H9 (cell line): ENCODE results near the gene GNPDA1. TPM values are rescaled to one million over a fixed set of nuclear protein-coding genes. Genes with fewer than 3 reads are reported as not detected.
"Not testable (repeated sequence)": the region's sequence is repeated elsewhere in the genome, so short reads cannot be mapped to it uniquely, and the experiment has no call there.

Source experiments
- DNase-seq: peaks from one replicate; pipeline ENCODE4 v3.0.0-alpha.2; 2017
- H2AFZ ChIP-seq: one replicate; pipeline ENCODE4 v1.6.1; 2013; ENCODE audit warnings: mild to moderate bottlenecking, low read length, control low read depth, moderate library complexity
- H2AK5ac ChIP-seq: 2 replicates; pipeline ENCODE4 v1.6.1; 2013; ENCODE audit warnings: low read length, control low read depth, mixed read lengths; ENCODE audit not compliant: insufficient read length
- H2BK120ac ChIP-seq: one replicate; pipeline ENCODE4 v1.6.1; 2013; ENCODE audit warnings: low read depth, mild to moderate bottlenecking, low read length, control low read depth, inconsistent platforms; ENCODE audit not compliant: poor library complexity, severe bottlenecking
- H2BK12ac ChIP-seq: 2 replicates; pipeline ENCODE4 v1.6.1; 2013; ENCODE audit warnings: low read length, control low read depth, mixed read lengths, low read depth; ENCODE audit not compliant: insufficient read length
- H2BK15ac ChIP-seq: 2 replicates; pipeline ENCODE4 v1.6.1; 2013; ENCODE audit warnings: low read depth, low read length, control low read depth
- H2BK20ac ChIP-seq: one replicate; pipeline ENCODE4 v1.6.1; 2013; ENCODE audit warnings: low read depth, mild to moderate bottlenecking, low read length, control low read depth, inconsistent platforms; ENCODE audit not compliant: poor library complexity, severe bottlenecking
- H2BK5ac ChIP-seq: 2 replicates; pipeline ENCODE4 v1.6.1; 2013; ENCODE audit warnings: low read length, control low read depth, mixed read lengths; ENCODE audit not compliant: insufficient read length
- H3K14ac ChIP-seq: 2 replicates; pipeline ENCODE4 v1.6.1; 2013; ENCODE audit warnings: low read length, control low read depth; ENCODE audit not compliant: insufficient read depth
- H3K18ac ChIP-seq: 2 replicates; pipeline ENCODE4 v1.6.1; 2013; ENCODE audit warnings: low read depth, mild to moderate bottlenecking, mixed read lengths, low read length, control low read depth; ENCODE audit not compliant: insufficient read length
- H3K23ac ChIP-seq: 2 replicates; pipeline ENCODE4 v1.6.1; 2013; ENCODE audit warnings: low read length, control low read depth, mixed read lengths, low read depth; ENCODE audit not compliant: insufficient read length
- H3K23me2 ChIP-seq: 2 replicates; pipeline ENCODE4 v1.6.1; 2013; ENCODE audit warnings: low read depth, mild to moderate bottlenecking, mixed read lengths, low read length, control low read depth; ENCODE audit not compliant: insufficient read length, poor library complexity, severe bottlenecking
- H3K27ac ChIP-seq: 2 replicates; pipeline ENCODE4 v1.5.1; 2013; ENCODE audit warnings: low read length, control low read depth, mixed read lengths, low read depth; ENCODE audit not compliant: insufficient read length
- H3K27me3 ChIP-seq: 2 replicates; pipeline ENCODE4 v1.6.1; 2013; ENCODE audit warnings: low read length, control low read depth, inconsistent platforms; ENCODE audit not compliant: insufficient read depth
- H3K4ac ChIP-seq: 2 replicates; pipeline ENCODE4 v1.6.1; 2013; ENCODE audit warnings: low read depth, mild to moderate bottlenecking, control low read depth, inconsistent platforms, low read length, moderate library complexity
- H3K4me1 ChIP-seq: 2 replicates; pipeline ENCODE4 v1.6.1; 2013; ENCODE audit warnings: low read length, control low read depth, inconsistent platforms; ENCODE audit not compliant: insufficient read depth
- H3K4me2 ChIP-seq: 2 replicates; pipeline ENCODE4 v1.6.1; 2013; ENCODE audit warnings: low read length, control low read depth, mixed read lengths; ENCODE audit not compliant: insufficient read length, insufficient read depth
- H3K56ac ChIP-seq: 2 replicates; pipeline ENCODE4 v1.6.1; 2013; ENCODE audit warnings: low read depth, mild to moderate bottlenecking, mixed read lengths, low read length, control low read depth; ENCODE audit not compliant: insufficient read length
- H3K79me1 ChIP-seq: 2 replicates; pipeline ENCODE4 v1.6.1; 2013; ENCODE audit warnings: low read depth, mild to moderate bottlenecking, moderate library complexity, low read length, control low read depth, inconsistent platforms; ENCODE audit not compliant: insufficient read depth, poor library complexity, severe bottlenecking
- H3K79me2 ChIP-seq: 2 replicates; pipeline ENCODE4 v1.6.1; 2013; ENCODE audit warnings: low read length, control low read depth, inconsistent platforms; ENCODE audit not compliant: insufficient read depth
- H3K9ac ChIP-seq: 2 replicates; pipeline ENCODE4 v1.6.1; 2013; ENCODE audit warnings: low read length, control low read depth, mixed read lengths; ENCODE audit not compliant: insufficient read length; ENCODE audit errors: extremely low read depth
- H3K9me3 ChIP-seq: one replicate; pipeline ENCODE4 v1.6.1; 2013; ENCODE audit warnings: low read depth, low read length, inconsistent platforms; ENCODE audit not compliant: control insufficient read depth
- H3T11ph ChIP-seq: one replicate; pipeline ENCODE4 v1.6.1; 2013; ENCODE audit warnings: mild to moderate bottlenecking, low read length, control low read depth, inconsistent platforms
- H4K20me1 ChIP-seq: one replicate; pipeline ENCODE4 v1.6.1; 2013; ENCODE audit not compliant: control insufficient read depth, insufficient read length, insufficient read depth
- H4K5ac ChIP-seq: 2 replicates; pipeline ENCODE4 v1.6.1; 2013; ENCODE audit warnings: low read depth, mild to moderate bottlenecking, mixed read lengths, low read length, control low read depth; ENCODE audit not compliant: insufficient read length
- H4K8ac ChIP-seq: replicated peaks from 2 replicates; pipeline ENCODE4 v1.6.1; 2013; ENCODE audit warnings: low read length, control low read depth, mixed read lengths, low read depth; ENCODE audit not compliant: insufficient read length
- H4K91ac ChIP-seq: 2 replicates; pipeline ENCODE4 v1.6.1; 2013; ENCODE audit warnings: low read depth, mild to moderate bottlenecking, moderate library complexity, mixed read lengths, low read length, control low read depth; ENCODE audit not compliant: insufficient read length
- H3K27ac Mint-ChIP-seq, 3 experiments: 2 replicates in 2 of 3; 3 replicates in 1 of 3; pipeline ENCODE4 v1.8.0; 2020 to 2021; ENCODE audit warnings: mixed read lengths in 3 of 3, mild to moderate bottlenecking in 1 of 3, moderate library complexity in 1 of 3
- H3K27me3 Mint-ChIP-seq: 2 replicates; pipeline ENCODE4 v1.8.0; 2021; ENCODE audit warnings: low read depth, mild to moderate bottlenecking, moderate library complexity, mixed read lengths
- H3K36me3 Mint-ChIP-seq, 3 experiments: 2 replicates in 2 of 3; 3 replicates in 1 of 3; pipeline ENCODE4 v1.8.0; 2020 to 2021; ENCODE audit warnings: low read depth in 3 of 3, mixed read lengths in 3 of 3; ENCODE audit not compliant: insufficient read depth in 1 of 3
- H3K4me1 Mint-ChIP-seq, 2 experiments: 2 replicates each; pipeline ENCODE4 v1.8.0; 2020; ENCODE audit warnings: mixed read lengths in 2 of 2
- H3K4me3 Mint-ChIP-seq, 2 experiments: 2 replicates in 1 of 2; 3 replicates in 1 of 2; pipeline ENCODE4 v1.8.0; 2020 to 2021; ENCODE audit warnings: mild to moderate bottlenecking in 2 of 2, mixed read lengths in 2 of 2, moderate library complexity in 1 of 2
- H3K9me3 Mint-ChIP-seq, 2 experiments: 2 replicates in 1 of 2; 3 replicates in 1 of 2; pipeline ENCODE4 v1.8.0; 2020; ENCODE audit warnings: mild to moderate bottlenecking in 2 of 2, mixed read lengths in 2 of 2, moderate library complexity in 1 of 2
- CTCF ChIP-seq: fragments of 200-600 bp; sonication (generic); conservative IDR thresholded peaks from 3 replicates; pipeline ENCODE4 v1.8.0; 2021; ENCODE audit warnings: antibody characterized with exemption, mild to moderate bottlenecking
- WGBS: extraction: QIAGEN DNeasy Blood & Tissue Kit; methylation state at CpG from one replicate; pipeline ENCODE4 v1.1.7; 2013; ENCODE audit warnings: missing lambda C conversion rate, low lambda C conversion rate, mixed read lengths; ENCODE audit not compliant: insufficient read length; ENCODE audit errors: extremely low coverage; 5-methylcytosine and 5-hydroxymethylcytosine counted together
- total RNA-seq: library from RNA; stranded (reverse); gene quantifications from 2 replicates; pipeline ENCODE4 v1.2.1, GENCODE V29; 2021

Gene GNPDA1
- total RNA-seq, 1 experiment from 2014 or later = 66.8 TPM

GRCh38 chr5:142038735-142039134, 25.9 kb upstream of the GNPDA1 start:
- Histone ChIP-seq H3T11ph (no peak overlapping the region), H2BK120ac (no peak overlapping the region), H3K4me2 (no peak overlapping the region), H3K9me3 (no peaks in the 10 kb centered on the region), H3K18ac (no peak overlapping the region), H3K56ac (no peak overlapping the region), H3K79me2 (no peaks in the 10 kb centered on the region), H3K4ac (no peak overlapping the region), H3K27me3 (no peaks in the 10 kb centered on the region), H2AFZ (no peak overlapping the region), H4K91ac (no peak overlapping the region), H3K27ac (no peak overlapping the region), H3K4me1 (no peaks in the 10 kb centered on the region), H3K23me2 (no peaks in the 10 kb centered on the region), H4K5ac (no peak overlapping the region), H4K20me1 (no peaks in the 10 kb centered on the region), H2BK5ac (no peak overlapping the region), H4K8ac (no peak overlapping the region), H2BK12ac (no peak overlapping the region), H2AK5ac (no peak overlapping the region), H3K9ac (no peak overlapping the region), H3K14ac (no peak overlapping the region), H2BK20ac (no peak overlapping the region), H2BK15ac (no peak overlapping the region), H3K79me1 (no peaks in the 10 kb centered on the region), H3K23ac (no peak overlapping the region)
- peaks cover 1% of the 10 kb centered on the region for H3K27me3 Mint-ChIP-seq
- H3K4me3 Mint-ChIP-seq = no peak overlapping the region
- H3K9me3 Mint-ChIP-seq = no peaks in the 10 kb centered on the region
- no peak for TF ChIP-seq CTCF
- no peaks in the 10 kb centered on the region for H3K36me3 Mint-ChIP-seq
- no peak for DNase-seq
- H3K27ac Mint-ChIP-seq = no peak overlapping the region
- whole genome bisulfite sequencing = no CpG with 5 or more reads among the region's 2 CpGs
- peaks cover 0 to 2% of the 10 kb centered on the region in 2 experiments; a peak in 2 of 4 replicates for H3K4me1 Mint-ChIP-seq

- H3K9me3 Mint-ChIP-seq, H4K20me1 ChIP-seq, H3K4me3 Mint-ChIP-seq, H3K18ac ChIP-seq, H3K4ac ChIP-seq, H3K27ac ChIP-seq, H3K79me2 ChIP-seq, H3K27me3 Mint-ChIP-seq, H3K4me1 ChIP-seq, H2AK5ac ChIP-seq, H3K36me3 Mint-ChIP-seq, H3K79me1 ChIP-seq, H3K14ac ChIP-seq, H2BK15ac ChIP-seq, H3T11ph ChIP-seq, H4K91ac ChIP-seq, H2AFZ ChIP-seq, H2BK5ac ChIP-seq, H4K8ac ChIP-seq, H3K4me1 Mint-ChIP-seq, H4K5ac ChIP-seq, H3K56ac ChIP-seq, H2BK20ac ChIP-seq, H3K4me2 ChIP-seq, H2BK120ac ChIP-seq, H3K9me3 ChIP-seq, DNase-seq, H3K23me2 ChIP-seq, H3K27ac Mint-ChIP-seq, H3K9ac ChIP-seq, H3K27me3 ChIP-seq, H3K23ac ChIP-seq, H2BK12ac ChIP-seq: not testable (repeated sequence)
- no CpG with 5 or more reads among the region's 3 CpGs for WGBS
Measured at GRCh38 chr5:142037599-142037998, 24.8 kb upstream of the GNPDA1 start.
